Left lung (tissue), 10 donors: ENCODE measurements around the gene TNFSF15. TPM values are rescaled to one million over a fixed set of nuclear protein-coding genes. Genes with fewer than 3 reads are reported as not detected.
A peak's percentile ranks its signal among the peaks of the same experiment; 100 is the strongest.

ENCODE experiments used
- ATAC-seq: fragments of 200-7000 bp; cut with Tn5 transposase; one replicate; pipeline ENCODE4 v1.9.1; 2020; ENCODE audit warnings: moderate library complexity
- DNase-seq, 4 donors: peaks; one replicate each; pipeline ENCODE4 v3.0.0-alpha.2; 2013 to 2020
- H3K27ac ChIP-seq, 2 donors: fragments of 200-600 bp; sonication (generic) in 1 of 2; one replicate each; pipeline versions ENCODE4 v1.5.0 to v1.8.0; 2020 to 2021
- H3K27me3 ChIP-seq, 2 donors: fragments of 200-600 bp; sonication (generic) in 1 of 2; one replicate each; pipeline versions ENCODE4 v1.5.0 to v1.8.0; 2020 to 2021
- H3K36me3 ChIP-seq, 2 donors: fragments of 200-600 bp; sonication (generic) in 1 of 2; one replicate each; pipeline versions ENCODE4 v1.5.0 to v1.8.0; 2020 to 2021
- H3K4me1 ChIP-seq, 2 donors: fragments of 200-600 bp; one replicate each; pipeline ENCODE4 v1.8.0; 2021
- H3K4me3 ChIP-seq, 2 donors: fragments of 200-600 bp; sonication (generic) in 1 of 2; one replicate each; pipeline versions ENCODE4 v1.5.0 to v1.8.0; 2020 to 2021; ENCODE audit warnings: mild to moderate bottlenecking in 1 of 2
- H3K9me3 ChIP-seq, 2 donors: fragments of 200-600 bp; sonication (generic) in 1 of 2; one replicate each; pipeline versions ENCODE4 v1.5.0 to v1.8.0; 2020 to 2021
- intact Hi-C, 2 donors: fragments of 100-400 bp; cut with DNase I; formaldehyde crosslinking; loops; one replicate each; pipeline versions ENCODE4 v1.11.2 to v1.14.2; 2022
- polyA plus RNA-seq, 6 donors: library from polyadenylated mRNA; unstranded; fragments of 120-200 nt; gene quantifications; one replicate each; pipeline ENCODE4 v1.2.1, GENCODE V29; 2013; ENCODE audit not compliant: insufficient read length in 6 of 6
- total RNA-seq, 2 donors: library from RNA; stranded (reverse); fragmentation: NEBNext Ultra II Directional; extraction: Animal tissue kit (Norgen Biotek cat#: 25700); gene quantifications; one replicate each; pipeline ENCODE4 v1.2.1, GENCODE V29; 2021
- TF ChIP-seq, protein P1 (sequence below), 2 donors: fragments of 200-600 bp; sonication (generic) in 1 of 2; IDR thresholded peaks; one replicate each; pipeline versions ENCODE4 v1.5.0 to v1.8.0; 2021; ENCODE audit warnings: antibody characterized with exemption in 2 of 2
- donor health status: DM: no; HTN: yes; CAD: no.
- donor health status: DM: no; HTN: no; CAD: no.

TNFSF15 gene
- total and polyA plus RNA-seq, 8 donors = 9.0 to 22.8 (median 12.8) TPM

GRCh38 chr9:114825126-114825795, 19.4 kb upstream of the TNFSF15 start:
- no peaks in the 10 kb centered on the region for H3K36me3 ChIP-seq
- H3K27ac ChIP-seq = no peak overlapping the region
- no peaks in the 10 kb centered on the region for H3K4me1 ChIP-seq
- intact Hi-C loops = no loop called here
- no peak for DNase-seq
- no peaks in the 10 kb centered on the region for H3K27me3 ChIP-seq
- ATAC-seq = no peak
- TF ChIP-seq, protein P1, sequence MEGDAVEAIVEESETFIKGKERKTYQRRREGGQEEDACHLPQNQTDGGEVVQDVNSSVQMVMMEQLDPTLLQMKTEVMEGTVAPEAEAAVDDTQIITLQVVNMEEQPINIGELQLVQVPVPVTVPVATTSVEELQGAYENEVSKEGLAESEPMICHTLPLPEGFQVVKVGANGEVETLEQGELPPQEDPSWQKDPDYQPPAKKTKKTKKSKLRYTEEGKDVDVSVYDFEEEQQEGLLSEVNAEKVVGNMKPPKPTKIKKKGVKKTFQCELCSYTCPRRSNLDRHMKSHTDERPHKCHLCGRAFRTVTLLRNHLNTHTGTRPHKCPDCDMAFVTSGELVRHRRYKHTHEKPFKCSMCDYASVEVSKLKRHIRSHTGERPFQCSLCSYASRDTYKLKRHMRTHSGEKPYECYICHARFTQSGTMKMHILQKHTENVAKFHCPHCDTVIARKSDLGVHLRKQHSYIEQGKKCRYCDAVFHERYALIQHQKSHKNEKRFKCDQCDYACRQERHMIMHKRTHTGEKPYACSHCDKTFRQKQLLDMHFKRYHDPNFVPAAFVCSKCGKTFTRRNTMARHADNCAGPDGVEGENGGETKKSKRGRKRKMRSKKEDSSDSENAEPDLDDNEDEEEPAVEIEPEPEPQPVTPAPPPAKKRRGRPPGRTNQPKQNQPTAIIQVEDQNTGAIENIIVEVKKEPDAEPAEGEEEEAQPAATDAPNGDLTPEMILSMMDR (IDR thresholded peaks at IDR 0.05) = no peak
- no peak overlapping the region for H3K4me3 ChIP-seq
- no peaks in the 10 kb centered on the region for H3K9me3 ChIP-seq

DNA sequence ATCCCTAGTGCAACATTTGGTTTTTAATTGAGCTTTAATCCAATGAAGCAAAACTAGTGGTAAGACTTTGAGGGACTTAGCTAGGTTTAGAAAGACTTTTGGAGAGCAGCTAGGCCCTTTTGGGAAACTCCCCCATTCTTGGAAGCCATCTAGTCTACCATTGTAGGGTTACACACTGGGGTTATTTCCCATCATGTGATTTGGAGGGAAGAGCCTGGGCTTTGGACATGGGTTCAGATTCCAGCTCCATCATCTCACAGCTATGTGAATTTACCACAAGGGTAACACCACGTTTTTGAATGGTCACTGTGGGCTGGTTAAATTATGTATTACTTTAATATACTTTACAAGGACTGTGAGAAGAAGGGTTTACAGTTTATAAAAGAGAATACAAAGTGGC, 18.3 kb upstream of the TNFSF15 start:
- intact Hi-C loops = no loop called here

DNA sequence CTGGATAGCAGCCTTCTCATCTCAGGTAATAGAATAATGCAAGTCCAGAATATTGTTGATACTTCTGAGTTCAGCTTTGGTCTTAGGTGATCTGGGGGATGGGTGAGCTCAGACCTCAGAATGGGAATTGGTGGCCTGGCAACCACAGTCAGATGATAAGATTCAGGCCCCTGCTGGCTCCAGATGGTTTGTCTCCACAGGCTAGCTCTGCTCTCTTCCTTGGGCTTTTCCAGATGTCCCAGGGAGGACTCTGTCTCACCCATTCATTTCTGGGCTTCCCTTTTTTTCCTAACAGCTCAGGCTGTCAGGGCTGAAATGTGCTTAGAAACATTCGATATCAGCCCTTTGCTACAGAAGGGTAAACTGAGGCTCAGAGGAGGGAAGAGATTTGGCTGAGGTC, 17.6 kb upstream of the TNFSF15 start:
- no peak overlapping the region for H3K4me3 ChIP-seq
- no peaks in the 10 kb centered on the region for H3K9me3 ChIP-seq
- no peak overlapping the region for H3K27ac ChIP-seq
- DNase-seq = no peak
- no peaks in the 10 kb centered on the region for H3K27me3 ChIP-seq
- intact Hi-C loops = no loop called here
- TF ChIP-seq, protein P1 (IDR thresholded peaks at IDR 0.05) = no peak
- no peaks in the 10 kb centered on the region for H3K36me3 ChIP-seq
- H3K4me1 ChIP-seq = no peaks in the 10 kb centered on the region
- no peak for ATAC-seq

More for the DNA sequence above, 18.3 kb upstream of the TNFSF15 start:
- no peaks in the 10 kb centered on the region for H3K4me1 ChIP-seq
- H3K27ac ChIP-seq = no peak overlapping the region
- H3K36me3 ChIP-seq = no peaks in the 10 kb centered on the region
- DNase-seq (no peak), ATAC-seq (peak; percentile 65)
- H3K4me3 ChIP-seq = no peak overlapping the region
- no peaks in the 10 kb centered on the region for H3K27me3 ChIP-seq
- TF ChIP-seq, protein P1 (IDR thresholded peaks at IDR 0.05) = no peak
- H3K9me3 ChIP-seq = no peaks in the 10 kb centered on the region

DNA sequence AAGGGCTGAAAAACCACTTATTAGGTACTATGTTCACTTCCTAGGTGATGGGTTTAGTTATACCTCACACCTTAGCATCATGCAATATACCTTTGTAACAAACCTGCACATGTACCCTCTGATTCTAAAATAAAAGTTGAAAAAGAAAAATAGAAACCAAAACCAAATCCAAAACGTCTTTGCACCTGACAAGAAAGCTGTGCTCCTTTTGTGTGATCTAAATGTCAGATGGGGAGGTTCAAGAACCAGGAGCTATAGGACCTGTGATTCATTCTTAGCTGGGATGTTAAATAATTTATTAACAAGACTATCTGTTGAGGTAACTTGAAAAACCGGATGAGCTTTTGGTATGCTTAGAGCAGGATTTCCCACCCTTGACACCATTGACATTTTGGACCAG, 16.9 kb upstream of the TNFSF15 start:
- TF ChIP-seq, protein P1 (IDR thresholded peaks at IDR 0.05) = no peak
- no peak overlapping the region for H3K27ac ChIP-seq
- no peaks in the 10 kb centered on the region for H3K36me3 ChIP-seq
- DNase-seq (no peak), ATAC-seq (no peak)
- no peaks in the 10 kb centered on the region for H3K27me3 ChIP-seq
- intact Hi-C loops = no loop called here
- no peaks in the 10 kb centered on the region for H3K9me3 ChIP-seq
- H3K4me1 ChIP-seq = no peaks in the 10 kb centered on the region
- H3K4me3 ChIP-seq = no peak overlapping the region

GRCh38 chr9:114820776-114821501, 15.1 kb upstream of the TNFSF15 start:
- peak; percentile 70 for ATAC-seq
- TF ChIP-seq, protein P1 (IDR thresholded peaks at IDR 0.05) = no peak

More at GRCh38 chr9:114820776-114821501, 15.1 kb upstream of the TNFSF15 start:
- no peak overlapping the region for H3K4me3 ChIP-seq
- intact Hi-C loops = no loop called here
- no peak for DNase-seq
- no peak overlapping the region for H3K27ac ChIP-seq
- H3K9me3 ChIP-seq = no peaks in the 10 kb centered on the region
- H3K4me1 ChIP-seq = no peaks in the 10 kb centered on the region
- H3K27me3 ChIP-seq = no peaks in the 10 kb centered on the region
- no peaks in the 10 kb centered on the region for H3K36me3 ChIP-seq
